ENCODE data around the gene BAAT.
"Not testable (repeated sequence)": the region's sequence is repeated elsewhere in the genome, so short reads cannot be mapped to it uniquely, and the experiment has no call there.

BAAT gene

DNA sequence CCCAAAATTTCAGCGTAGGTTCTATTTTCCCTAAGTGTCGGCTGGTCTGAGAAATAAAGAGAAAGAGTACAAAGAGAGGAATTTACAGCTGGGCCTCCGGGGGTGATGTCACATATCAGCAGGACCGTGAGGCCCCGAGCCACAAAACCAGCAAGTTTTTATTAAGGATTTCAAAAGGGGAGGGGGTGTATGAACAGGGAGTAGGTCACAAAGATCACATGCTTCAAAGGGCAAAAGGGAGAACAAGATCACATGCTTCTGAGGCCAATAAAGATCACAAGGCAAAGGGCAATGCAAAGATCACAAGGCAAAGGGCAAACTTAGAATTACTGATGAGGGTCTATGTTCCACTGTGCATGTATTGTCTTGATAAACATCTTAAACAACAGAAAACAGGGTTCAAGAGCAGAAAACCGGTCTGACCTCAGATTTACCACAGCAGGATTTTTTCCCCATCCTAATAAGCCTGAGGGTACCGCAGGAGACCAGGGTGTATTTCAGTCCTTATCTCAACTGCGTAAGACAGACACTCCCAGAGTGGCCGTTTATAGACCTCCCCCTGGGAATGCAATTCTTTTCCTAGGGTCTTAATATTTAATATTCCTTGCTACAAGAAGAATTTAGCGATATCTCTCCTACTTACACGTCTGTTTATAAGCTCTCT, at the start of gene BAAT:
TSS of gene BAAT (minus strand) at position 134 of the 664 bp plus-strand sequence. CDS start 13,602 bp downstream, outside the sequence.
- not testable (repeated sequence) for DNase-seq (ENCODE audit: low read depth)

DNA sequence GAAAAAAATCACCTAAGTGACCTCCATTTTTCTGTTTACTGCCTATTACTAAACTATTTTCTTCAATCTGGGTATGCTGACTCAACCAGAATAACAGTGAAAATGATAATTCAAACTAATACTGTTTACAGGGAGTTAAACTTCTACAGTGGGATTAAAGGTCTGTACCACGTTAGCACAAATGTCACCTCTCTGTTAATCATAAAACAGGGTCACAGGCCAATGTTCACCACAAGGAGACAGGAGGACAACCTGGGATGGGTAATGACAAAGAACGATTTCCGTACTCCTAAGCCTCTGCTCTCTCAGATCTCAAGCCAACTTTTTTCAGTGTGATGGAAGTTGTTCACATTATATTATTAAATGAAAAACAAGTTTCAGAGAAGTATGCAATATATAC, 48.4 kb upstream of the BAAT start:
- DNase-seq (ENCODE audit: low read depth) = no peak

DNA sequence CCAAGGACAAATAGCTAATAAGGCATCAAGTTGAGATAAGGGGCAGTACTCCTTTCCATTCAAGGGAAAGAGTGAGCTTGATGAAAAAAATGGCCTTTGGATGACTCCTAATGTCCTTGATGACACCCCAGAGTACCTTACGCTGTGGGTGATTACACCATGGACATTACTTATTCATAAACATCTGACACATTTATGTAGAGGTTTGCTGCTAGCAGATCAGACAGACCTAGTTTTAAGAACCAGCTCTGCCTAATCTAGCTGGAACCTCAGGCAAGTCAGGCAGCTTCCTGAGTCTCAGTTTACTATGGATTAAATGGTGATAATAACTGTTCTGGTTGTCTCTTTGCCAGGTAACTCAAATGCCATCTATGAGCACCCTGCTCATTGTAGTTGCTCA, 47.9 kb upstream of the BAAT start:
- DNase-seq (ENCODE audit: low read depth) = no peak

DNA sequence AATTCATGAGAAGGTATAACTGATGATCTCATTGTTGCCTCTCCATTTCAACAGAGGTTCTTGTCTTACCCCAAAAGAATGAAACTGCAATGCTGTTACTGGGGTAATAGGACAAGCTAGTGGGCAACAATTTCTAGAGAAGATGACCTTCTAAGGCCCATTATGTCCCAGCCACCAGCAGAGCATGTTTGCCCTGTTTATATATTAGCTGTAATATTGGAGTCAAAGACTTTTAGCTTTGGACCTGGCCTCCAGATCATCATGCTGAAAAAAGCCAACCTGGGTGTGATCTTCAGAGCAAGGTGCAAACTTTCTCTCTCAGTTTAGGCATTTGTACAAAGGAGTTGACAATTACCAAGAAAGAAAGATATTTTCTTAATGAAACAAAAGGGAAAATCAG, 47.4 kb upstream of the BAAT start:
- no peak for DNase-seq (ENCODE audit: low read depth)

DNA sequence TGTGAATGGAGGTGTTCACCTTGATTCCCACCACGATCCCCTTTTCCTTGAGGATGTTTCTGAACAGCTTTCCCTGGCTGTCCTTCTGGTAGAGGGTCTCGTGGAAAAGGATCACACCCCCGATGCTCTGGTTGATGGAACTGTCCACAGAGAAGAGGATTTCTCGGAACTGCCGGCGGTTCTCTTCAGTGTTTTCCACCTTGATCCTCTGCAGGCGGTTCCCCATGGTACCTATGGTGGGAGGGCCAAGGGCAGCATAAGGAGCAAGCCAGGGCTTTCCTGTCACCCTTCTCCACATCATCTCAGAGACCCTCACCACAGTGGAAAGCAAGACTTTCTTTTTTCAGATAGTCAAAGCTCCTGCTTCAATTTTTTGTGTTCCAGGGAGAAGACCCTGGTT, 44.9 kb upstream of the BAAT start:
- no peak for DNase-seq (ENCODE audit: low read depth)

DNA sequence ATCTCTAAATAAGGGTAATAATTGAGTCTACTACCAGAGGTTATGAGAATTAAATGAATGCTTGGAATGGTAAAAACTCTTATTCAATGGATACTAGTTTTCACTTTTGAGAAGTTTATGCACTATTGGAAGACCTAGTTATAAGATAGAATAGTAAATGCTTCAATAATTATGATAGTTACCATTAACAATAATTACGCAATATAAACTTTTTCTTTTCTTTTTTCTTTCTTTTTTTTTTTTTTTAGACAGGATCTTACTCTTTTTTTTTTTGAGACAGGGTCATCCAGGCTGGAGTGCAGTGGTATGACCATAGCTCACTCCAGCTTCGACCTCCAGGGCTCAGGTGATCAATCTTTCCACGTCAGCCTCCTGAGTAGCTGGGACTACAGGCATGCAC, 44.1 kb upstream of the BAAT start:
- DNase-seq (ENCODE audit: low read depth) = no peak

DNA sequence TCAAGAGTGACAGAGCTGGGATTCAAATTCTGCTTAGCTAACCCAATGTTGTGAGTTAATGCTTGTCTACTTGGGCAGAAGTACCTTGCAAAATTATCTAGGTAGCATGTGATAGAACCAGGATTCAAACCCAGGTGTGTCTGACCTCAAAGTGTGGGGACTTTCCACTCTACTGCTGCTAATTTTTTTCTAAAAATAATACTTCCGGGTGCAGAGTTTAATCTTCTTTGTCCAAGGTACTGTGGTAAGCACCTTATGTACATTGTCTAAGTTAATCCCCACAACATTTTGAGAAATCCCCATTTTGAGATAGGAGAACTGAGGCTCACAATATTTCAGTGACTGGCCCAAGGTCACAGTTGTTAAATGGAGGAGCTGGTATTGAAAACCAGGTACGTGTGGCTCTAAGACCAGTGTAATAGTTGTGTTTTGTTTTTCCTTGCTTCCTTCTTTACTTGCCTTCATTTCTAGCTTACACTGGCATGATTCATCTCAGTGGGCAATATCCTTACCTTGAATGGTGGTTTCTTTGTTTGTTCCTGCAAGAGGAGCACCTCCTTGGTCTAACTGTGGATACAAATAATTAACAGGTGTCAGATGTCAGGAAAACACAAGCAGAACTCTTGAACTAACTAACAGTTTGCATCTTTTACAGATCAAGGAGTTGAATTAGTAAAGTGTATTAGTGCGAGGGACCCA, 43.3 kb upstream of the BAAT start:
- DNase-seq (ENCODE audit: low read depth) = no peak

DNA sequence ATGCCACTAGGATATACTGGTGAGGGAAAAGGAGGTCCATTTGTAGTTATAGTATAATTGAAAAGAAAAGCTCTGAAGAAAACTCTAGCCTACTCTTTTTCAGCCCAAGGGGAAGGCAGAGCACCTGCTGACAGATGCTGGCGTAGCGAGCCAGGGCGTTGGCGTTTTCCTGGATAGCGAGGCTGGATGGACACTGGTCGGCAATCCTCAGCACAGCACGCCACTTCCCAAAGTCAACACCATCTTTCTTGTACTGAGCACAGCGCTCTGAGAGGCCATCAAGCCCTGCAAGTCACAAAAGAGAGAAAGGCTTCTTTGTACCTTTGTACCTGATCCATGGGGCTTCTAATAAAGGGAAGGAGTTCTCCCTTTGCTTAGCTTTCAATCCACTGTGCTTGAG, 42.6 kb upstream of the BAAT start:
- no peak for DNase-seq (ENCODE audit: low read depth)

DNA sequence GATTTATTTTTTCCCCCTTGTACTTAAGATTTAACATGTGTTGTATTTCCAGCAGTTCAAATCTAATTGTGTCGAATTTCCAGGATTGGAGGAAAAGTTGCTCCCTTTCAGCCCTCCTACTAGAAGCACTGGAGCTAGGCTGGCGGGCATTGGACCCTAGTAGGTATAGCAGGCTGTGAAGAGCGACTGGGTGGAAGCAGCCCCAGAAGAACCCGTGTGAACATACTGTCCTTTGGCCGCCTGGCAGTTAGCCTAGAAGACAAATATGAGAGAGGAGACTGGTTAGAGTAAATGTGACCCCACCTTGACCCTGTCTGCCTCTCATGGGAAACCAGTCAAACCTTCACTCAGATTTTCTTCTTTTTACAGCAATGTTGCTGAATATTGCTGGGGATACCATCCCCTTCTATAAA, 36.9 kb upstream of the BAAT start:
- no peak for DNase-seq (ENCODE audit: low read depth)

DNA sequence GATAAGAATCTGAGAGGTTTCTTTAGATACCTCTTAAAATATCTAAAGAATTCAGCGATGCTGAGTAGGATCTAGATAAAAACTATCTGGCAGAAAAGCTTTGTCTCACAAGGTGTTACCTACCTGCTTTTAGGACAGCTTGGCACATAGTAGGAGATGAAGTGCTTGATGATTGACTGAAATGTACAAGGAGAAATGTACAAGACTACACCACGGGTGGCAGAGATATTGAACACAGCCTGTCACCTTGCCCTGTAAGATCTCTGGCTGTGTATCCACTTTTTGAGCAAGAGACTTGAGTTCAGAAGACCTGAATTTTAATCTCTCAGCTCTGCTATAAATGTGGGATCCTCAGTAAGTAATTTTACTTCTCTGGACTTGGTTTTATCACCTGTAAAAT, 35.1 kb upstream of the BAAT start:
- DNase-seq (ENCODE audit: low read depth) = no peak

DNA sequence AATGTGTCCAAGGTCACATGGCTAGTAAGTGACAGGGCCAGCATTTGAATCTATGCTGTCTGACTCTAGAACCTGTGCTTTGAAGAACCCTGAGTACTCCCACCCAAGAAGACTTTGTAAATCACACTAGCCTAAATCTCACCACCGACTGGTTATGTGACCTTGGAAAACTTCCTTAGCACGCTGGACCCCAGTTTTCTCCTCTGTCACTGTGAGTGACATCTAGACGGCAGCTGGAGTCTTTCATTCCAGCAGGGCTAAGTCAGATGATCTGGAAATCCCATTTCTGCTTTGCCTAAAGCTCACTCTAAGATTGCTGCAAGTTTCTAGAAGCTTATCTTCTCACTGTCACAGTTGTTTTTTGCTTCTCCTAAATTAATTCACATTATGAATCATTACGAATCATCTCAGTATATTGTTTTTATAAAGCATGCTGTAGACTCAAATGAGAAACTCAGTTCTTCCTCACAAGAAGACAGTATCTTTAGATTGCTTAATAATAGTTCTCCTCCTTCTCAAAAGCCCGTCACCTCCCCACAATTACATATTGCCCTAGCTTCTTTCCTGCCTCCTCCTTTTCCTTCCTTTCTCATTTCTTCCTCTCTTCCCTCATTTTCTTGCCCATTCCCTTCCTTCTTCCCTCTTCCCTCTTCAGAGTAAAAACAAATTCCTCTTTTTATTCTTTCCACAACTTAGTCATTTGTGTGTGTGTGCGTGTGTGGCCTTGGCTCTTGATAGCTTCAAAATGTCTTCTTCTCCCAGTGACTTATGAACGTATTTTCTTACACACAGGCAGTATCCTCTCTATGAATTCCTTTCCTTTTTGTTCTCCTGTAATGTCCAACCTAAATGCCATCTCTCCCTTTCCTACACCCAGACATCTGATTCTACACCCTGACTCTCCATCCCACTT, 34.0 kb upstream of the BAAT start:
- DNase-seq (ENCODE audit: low read depth) = no peak

DNA sequence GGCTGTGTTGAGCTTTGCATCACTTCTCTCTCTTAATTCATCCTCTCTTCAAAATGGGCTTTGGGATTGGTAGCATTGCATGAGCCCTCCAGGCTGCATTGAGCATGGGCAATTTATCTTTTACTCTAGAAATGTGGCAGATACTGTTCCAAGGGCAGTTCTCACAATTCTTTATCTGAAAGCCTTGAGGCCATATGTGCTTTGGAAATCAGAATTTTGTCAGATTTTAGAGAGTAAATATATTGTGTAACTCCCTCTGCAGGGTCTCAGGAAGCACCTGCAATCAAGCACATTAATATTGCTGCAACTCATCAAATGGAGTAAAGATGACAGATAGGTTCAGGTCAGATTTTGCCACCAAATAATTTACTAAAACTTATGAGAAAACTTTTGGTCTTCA, 33.2 kb upstream of the BAAT start:
- DNase-seq (ENCODE audit: low read depth) = no peak

DNA sequence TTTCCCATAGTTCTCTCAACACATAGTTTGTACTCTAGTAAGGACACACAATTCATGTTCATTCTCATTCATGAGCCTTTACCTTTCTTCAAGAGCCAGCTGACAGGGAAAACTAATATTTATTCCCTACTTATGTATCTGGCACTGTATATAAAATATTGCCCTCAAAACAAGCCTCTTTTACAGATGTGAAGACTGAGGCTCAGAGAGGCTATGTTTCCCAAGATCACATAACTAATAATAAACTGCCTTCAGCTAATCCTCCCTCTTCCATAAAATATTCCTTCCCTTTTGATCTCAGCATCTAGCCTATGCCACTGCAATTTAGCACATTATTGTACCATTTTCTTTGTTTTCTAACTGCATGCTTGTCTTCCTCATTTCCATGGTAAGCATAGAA, 32.6 kb upstream of the BAAT start:
- DNase-seq (ENCODE audit: low read depth) = no peak

DNA sequence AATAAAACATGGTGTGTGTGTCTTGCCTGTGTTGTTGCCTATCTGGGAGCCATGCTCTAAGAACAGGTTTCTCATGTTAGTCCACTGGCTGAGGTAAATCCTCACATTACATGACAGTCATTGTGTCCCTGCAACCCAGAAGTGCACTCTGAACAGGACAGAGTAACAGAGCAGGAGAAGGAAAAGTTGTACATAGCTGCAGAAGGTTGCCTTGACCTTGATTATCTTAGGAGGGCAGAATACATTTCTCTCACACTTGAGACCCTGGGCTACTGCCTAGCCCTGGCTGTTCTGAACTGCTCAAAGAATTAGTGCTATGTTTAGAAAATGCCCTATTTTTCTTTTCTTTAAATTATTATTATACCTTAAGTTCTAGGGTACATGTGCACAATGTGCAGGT, 30.8 kb upstream of the BAAT start:
- DNase-seq (ENCODE audit: low read depth) = no peak

DNA sequence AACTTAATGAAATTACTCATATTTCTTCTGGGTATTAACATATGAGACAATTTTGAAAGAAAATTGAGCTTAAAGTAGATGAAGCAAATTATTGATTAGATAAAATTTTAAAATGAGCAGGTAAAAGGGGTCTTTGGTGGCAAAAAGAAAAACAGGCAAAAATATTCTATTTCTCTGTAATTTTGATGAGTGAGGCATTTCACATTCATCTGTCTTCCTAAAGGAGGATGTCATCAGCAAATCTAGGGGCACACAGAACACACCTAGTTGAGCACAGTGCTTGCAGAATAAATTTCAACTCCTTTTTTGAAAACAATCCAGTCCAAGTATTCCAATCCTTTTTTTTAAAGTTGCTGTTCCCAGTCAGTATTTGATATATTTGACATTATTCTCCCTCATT, 30.0 kb upstream of the BAAT start:
- no peak for DNase-seq (ENCODE audit: low read depth)

DNA sequence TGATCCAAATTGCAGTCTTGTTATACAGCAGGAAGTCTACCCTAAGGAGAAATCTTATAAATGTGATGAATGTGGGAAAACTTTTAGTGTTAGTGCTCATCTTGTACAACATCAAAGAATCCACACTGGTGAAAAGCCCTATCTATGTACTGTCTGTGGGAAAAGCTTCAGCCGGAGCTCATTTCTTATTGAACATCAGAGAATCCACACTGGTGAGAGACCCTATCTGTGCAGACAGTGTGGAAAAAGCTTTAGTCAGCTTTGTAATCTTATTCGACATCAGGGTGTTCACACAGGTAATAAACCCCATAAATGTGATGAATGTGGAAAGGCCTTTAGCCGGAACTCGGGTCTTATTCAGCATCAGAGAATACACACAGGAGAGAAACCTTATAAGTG, 24.3 kb upstream of the BAAT start:
- DNase-seq (ENCODE audit: low read depth) = no peak

DNA sequence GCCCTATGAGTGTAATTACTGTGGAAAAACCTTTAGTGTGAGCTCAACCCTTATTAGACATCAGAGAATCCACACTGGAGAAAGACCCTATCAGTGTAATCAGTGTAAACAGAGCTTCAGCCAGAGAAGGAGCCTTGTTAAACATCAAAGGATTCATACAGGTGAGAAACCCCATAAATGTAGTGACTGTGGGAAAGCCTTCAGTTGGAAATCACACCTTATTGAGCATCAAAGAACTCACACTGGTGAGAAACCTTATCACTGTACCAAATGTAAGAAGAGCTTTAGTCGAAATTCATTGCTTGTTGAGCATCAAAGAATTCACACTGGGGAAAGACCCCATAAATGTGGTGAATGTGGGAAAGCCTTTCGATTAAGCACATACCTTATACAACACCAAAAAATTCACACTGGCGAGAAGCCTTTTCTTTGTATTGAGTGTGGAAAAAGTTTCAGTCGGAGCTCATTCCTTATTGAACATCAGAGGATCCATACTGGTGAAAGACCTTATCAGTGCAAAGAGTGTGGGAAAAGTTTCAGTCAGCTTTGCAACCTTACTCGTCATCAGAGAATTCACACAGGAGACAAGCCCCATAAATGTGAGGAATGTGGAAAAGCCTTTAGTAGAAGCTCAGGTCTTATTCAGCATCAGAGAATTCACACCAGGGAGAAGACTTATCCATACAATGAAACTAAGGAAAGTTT, 23.7 kb upstream of the BAAT start:
- no peak for DNase-seq (ENCODE audit: low read depth)

DNA sequence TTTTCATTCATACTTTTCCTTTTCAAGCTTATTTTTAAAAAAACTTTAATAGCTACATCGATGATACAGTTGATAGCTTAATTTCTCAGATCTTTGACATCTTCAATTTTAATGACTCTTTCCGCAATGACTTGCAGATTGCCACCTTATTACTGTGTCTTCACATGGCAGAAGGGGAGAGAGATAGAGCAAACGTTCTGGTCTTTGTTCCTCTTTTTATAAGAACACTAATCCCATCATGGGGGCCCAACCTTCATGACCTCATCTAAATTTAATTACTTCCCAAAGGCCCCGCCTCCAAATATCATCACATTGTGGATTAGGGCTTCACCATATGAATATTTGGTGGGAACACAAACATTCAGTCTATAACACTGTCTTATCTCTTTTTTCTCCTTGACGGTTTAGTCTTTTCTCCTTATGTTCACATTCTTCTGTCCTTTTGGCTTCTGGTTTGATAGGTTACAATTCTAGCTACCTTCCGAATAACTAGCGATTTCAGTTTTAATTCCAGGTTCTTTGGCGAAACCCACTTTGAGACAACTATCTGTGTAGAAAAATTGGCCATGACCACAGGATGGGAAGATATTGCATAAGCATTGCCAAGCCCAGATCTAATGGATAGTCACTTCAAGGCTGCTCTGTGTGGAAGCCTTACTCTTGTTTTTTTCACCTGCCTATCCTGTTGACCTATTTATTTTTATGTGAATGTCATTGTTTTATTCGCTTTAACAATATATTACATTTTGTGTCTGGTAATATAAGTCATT, 18.9 kb upstream of the BAAT start:
- no peak for DNase-seq (ENCODE audit: low read depth)

DNA sequence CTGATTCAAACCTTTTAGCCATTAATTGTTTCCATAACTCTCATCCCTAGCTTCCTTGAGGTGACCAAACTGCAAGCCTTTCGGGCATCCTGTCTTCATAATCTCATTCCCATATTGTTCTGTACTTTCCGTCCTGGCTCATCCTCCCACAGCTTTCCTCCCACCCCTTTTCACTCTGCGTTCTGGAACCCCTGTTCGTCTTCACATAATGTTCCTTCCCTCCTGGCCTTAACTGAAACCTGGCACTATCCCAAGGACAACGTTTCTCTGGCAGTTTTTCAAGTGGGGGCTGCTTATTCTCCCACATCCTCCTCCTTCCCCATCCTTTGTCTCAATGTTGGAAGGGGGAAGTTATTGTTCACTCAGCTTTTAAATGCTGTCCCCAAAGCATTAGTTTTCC, 15.3 kb upstream of the BAAT start:
- no peak for DNase-seq (ENCODE audit: low read depth)

DNA sequence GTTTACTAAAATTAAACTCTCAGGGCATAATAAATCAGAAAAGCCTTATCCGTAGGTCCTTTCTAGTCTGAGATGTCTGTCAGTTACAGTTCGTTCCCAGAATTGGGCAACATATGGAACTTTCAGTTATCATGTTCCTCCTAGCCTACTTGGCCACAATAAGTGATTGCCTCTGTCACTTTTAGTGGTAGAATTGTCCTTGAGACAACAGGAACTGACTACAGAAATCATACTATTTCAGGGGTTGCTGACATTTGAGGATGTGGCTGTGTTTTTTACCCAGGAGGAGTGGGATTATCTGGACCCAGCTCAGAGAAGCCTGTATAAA, 14.8 kb upstream of the BAAT start:
- no peak for DNase-seq (ENCODE audit: low read depth)

DNA sequence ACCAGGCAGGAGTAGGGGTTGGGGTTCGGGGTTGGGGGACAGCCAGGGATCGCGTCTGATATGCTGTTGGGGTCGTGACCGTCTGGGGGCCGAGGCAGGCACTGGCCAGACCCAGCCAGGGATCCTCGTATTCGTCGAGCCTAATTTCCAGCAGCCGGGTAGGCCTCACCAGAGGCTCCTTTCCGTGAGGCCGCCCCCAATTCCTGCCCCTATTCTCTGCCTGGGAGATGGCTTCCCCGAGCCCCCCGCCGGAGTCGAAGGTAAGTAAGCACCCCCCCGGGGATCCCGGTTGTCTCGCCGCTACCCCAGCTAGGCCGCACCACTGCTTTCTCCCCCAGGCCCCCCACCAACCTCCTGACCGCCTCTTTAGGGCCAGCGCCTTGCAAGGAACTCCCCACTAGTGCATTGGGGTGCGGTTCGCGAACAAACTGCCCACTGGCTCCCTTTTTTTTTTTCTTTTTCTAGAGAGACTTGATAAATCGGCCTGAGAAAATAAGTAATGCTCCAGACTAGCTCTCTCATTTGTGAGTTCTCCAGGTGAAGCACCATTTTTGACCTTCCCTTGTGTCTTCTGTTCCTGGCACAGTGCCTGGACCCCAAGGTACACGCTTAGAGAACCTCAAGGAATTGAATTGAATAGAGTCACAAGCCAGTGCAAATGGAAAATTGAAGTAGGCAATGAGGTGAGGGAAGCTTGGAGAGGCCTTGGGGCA, 14.3 kb upstream of the BAAT start:
- DNase-seq (ENCODE audit: low read depth) = no peak

Measured in activated T-helper 9 cell treated with anti-CD3 and anti-CD28 coated beads, Interleukin-2, amount 50 U/mL, for 16 hours (primary cell).